ENCODE measurements around the gene SOX5. TPM values are rescaled to one million over a fixed set of nuclear protein-coding genes. Genes with fewer than 3 reads are reported as not detected.

Gene SOX5
- total RNA-seq, 1 experiment from 2014 or later: 3.1 TPM

GRCh38 chr12:23853640-23854039 lies 95.8 kb downstream of the SOX5 start:
- no peak overlapping the region for H3K27ac ChIP-seq (ENCODE audit: insufficient read length, low read depth, low read length)
- H2AK5ac ChIP-seq (ENCODE audit: insufficient read length, low read length): no peak overlapping the region
- Mint-ChIP-seq H3K27me3 (ENCODE audit: low read depth) (no peaks in the 10 kb centered on the region), H3K9me3 (peaks cover 0 to 7% of the 10 kb centered on the region in 2 experiments; a peak in 2 of 5 replicates), H3K27ac (no peak overlapping the region), H3K4me1 (peaks cover 0 to 3% of the 10 kb centered on the region in 2 experiments; a peak in 2 of 4 replicates), H3K36me3 (ENCODE audit: insufficient read depth in 1 of 3, low read depth in 3 of 3) (peaks cover 0 to 6% (median 0%) of the 10 kb centered on the region in 3 experiments; a peak in 2 of 7 replicates), H3K4me3 (no peak overlapping the region)
- H2AFZ ChIP-seq (ENCODE audit: low read length): no peak overlapping the region
- no peaks in the 10 kb centered on the region for H4K20me1 ChIP-seq (ENCODE audit: control insufficient read depth, insufficient read depth, insufficient read length)
- no peaks in the 10 kb centered on the region for H3K79me2 ChIP-seq (ENCODE audit: insufficient read depth, low read length)
- H2BK15ac ChIP-seq (ENCODE audit: low read depth, low read length): no peak overlapping the region
- H3K23me2 ChIP-seq (ENCODE audit: insufficient read length, low read depth, low read length, poor library complexity, severe bottlenecking): no peaks in the 10 kb centered on the region
- no peak overlapping the region for H3K23ac ChIP-seq (ENCODE audit: insufficient read length, low read depth, low read length)
- H2BK5ac ChIP-seq (ENCODE audit: insufficient read length, low read length): no peak overlapping the region
- no peak overlapping the region for H3T11ph ChIP-seq (ENCODE audit: low read length)
- no peak overlapping the region for H3K4me2 ChIP-seq (ENCODE audit: insufficient read depth, insufficient read length, low read length)
- no peaks in the 10 kb centered on the region for H3K4me1 ChIP-seq (ENCODE audit: insufficient read depth, low read length)
- H3K79me1 ChIP-seq (ENCODE audit: insufficient read depth, low read depth, low read length, poor library complexity, severe bottlenecking): no peaks in the 10 kb centered on the region
- no peak overlapping the region for H3K56ac ChIP-seq (ENCODE audit: insufficient read length, low read depth, low read length)
- WGBS (ENCODE audit: extremely low coverage, insufficient read length, low lambda C conversion rate): no CpG with 5 or more reads among the region's 3 CpGs
- no peak overlapping the region for H2BK12ac ChIP-seq (ENCODE audit: insufficient read length, low read depth, low read length)
- no peak overlapping the region for H4K5ac ChIP-seq (ENCODE audit: insufficient read length, low read depth, low read length)
- H3K4ac ChIP-seq (ENCODE audit: low read depth, low read length): no peak overlapping the region
- no peak overlapping the region for H3K9ac ChIP-seq (ENCODE audit: extremely low read depth, insufficient read length, low read length)
- no peak overlapping the region for H4K8ac ChIP-seq (replicated peaks; ENCODE audit: insufficient read length, low read depth, low read length)
- TF ChIP-seq CTCF (conservative IDR thresholded peaks at IDR 0.05): no peak
- H2BK20ac ChIP-seq (ENCODE audit: low read depth, low read length, poor library complexity, severe bottlenecking): no peak overlapping the region
- no peak for DNase-seq
- no peak overlapping the region for H4K91ac ChIP-seq (ENCODE audit: insufficient read length, low read depth, low read length)
- H3K18ac ChIP-seq (ENCODE audit: insufficient read length, low read depth, low read length): no peak overlapping the region
- H3K9me3 ChIP-seq (ENCODE audit: control insufficient read depth, low read depth, low read length): no peaks in the 10 kb centered on the region
- H3K27me3 ChIP-seq (ENCODE audit: insufficient read depth, low read length): no peaks in the 10 kb centered on the region
- H3K14ac ChIP-seq (ENCODE audit: insufficient read depth, low read length): no peak overlapping the region
- no peak overlapping the region for H2BK120ac ChIP-seq (ENCODE audit: low read depth, low read length, poor library complexity, severe bottlenecking)

Measured in H9 (cell line).